Stomach smooth muscle (tissue), 2 donors: ENCODE data around the gene ZNF428.

Experiments
- H3K27ac ChIP-seq: one replicate; pipeline ENCODE4 v1.7.0; 2013; ENCODE audit warnings: mild to moderate bottlenecking, low read length, inconsistent platforms
- H3K27me3 ChIP-seq, 2 donors: one replicate each; pipeline ENCODE4 v1.7.0; 2013; ENCODE audit warnings: low read length in 2 of 2; ENCODE audit not compliant: insufficient read depth in 2 of 2, control insufficient read depth in 1 of 2
- H3K36me3 ChIP-seq, 2 donors: one replicate each; pipeline ENCODE4 v1.7.0; 2013; ENCODE audit warnings: low read length in 2 of 2; ENCODE audit not compliant: control insufficient read depth in 2 of 2, insufficient read depth in 2 of 2
- H3K4me1 ChIP-seq: one replicate; pipeline ENCODE4 v1.7.0; 2013; ENCODE audit warnings: low read length; ENCODE audit not compliant: control insufficient read depth, insufficient read depth
- H3K4me3 ChIP-seq, 2 donors: one replicate each; pipeline ENCODE4 v1.7.0; 2013; ENCODE audit warnings: low read length in 2 of 2
- H3K9ac ChIP-seq, 2 donors: one replicate each; pipeline ENCODE4 v1.7.0; 2013; ENCODE audit warnings: low read length in 2 of 2, mild to moderate bottlenecking in 1 of 2
- H3K9me3 ChIP-seq, 2 donors: one replicate each; pipeline ENCODE4 v1.7.0; 2013; ENCODE audit warnings: low read length in 2 of 2; ENCODE audit not compliant: control insufficient read depth in 2 of 2
- donor health status: healthy.
- donor health status: Pancreatic carcinoma.

The ZNF428 gene

GRCh38 chr19:43619262-43620060 is at the start of gene ZNF428:
Gene ZNF428, minus strand, starts transcription at chr19:43619629. Its CDS starts 5,325 bp downstream, at chr19:43614304.
- H3K27me3 ChIP-seq: no peaks in the 10 kb centered on the region

GRCh38 chr19:43668406-43669109 is 49.1 kb upstream of the ZNF428 start:
- Histone ChIP-seq H3K27me3 (no peaks in the 10 kb centered on the region), H3K4me3 (peak overlapping the region; percentile 70 to 80), H3K4me1 (peaks cover 19% of the 10 kb centered on the region), H3K36me3 (no peaks in the 10 kb centered on the region), H3K9me3 (no peaks in the 10 kb centered on the region), H3K9ac (peak overlapping the region; percentile 87 to 89), H3K27ac (peak overlapping the region; percentile 90)

More at GRCh38 chr19:43619262-43620060, at the start of gene ZNF428:
- peak within 1 kb of the TSS; percentile 79 to 96 for H3K4me3 ChIP-seq
- H3K9ac ChIP-seq: peak within 1 kb of the TSS; percentile 72 to 99
- H3K27ac ChIP-seq: peak within 1 kb of the TSS; percentile 90
- no peaks in the 10 kb centered on the region for H3K36me3 ChIP-seq
- no peaks in the 10 kb centered on the region for H3K9me3 ChIP-seq
- peaks cover 17% of the 10 kb centered on the region for H3K4me1 ChIP-seq

- Histone ChIP-seq H3K36me3 (no peaks in the 10 kb centered on the region), H3K9ac (peak overlapping the region; percentile 55 to 64), H3K4me1 (peaks cover 19% of the 10 kb centered on the region), H3K27me3 (no peaks in the 10 kb centered on the region), H3K9me3 (no peaks in the 10 kb centered on the region), H3K4me3 (peak overlapping the region; percentile 80 to 82), H3K27ac (peak overlapping the region; percentile 53)
These were observed 48.5 kb upstream of the ZNF428 start for GRCh38 chr19:43667876-43668405.

- peak overlapping the region; percentile 80 to 82 for H3K4me3 ChIP-seq
- H3K4me1 ChIP-seq: peaks cover 19% of the 10 kb centered on the region
- H3K36me3 ChIP-seq: no peaks in the 10 kb centered on the region
- H3K27ac ChIP-seq: peak overlapping the region; percentile 53
- no peaks in the 10 kb centered on the region for H3K9me3 ChIP-seq
- H3K9ac ChIP-seq: peak overlapping the region; percentile 55 to 64
- H3K27me3 ChIP-seq: no peaks in the 10 kb centered on the region
These were observed 47.9 kb upstream of the ZNF428 start for GRCh38 chr19:43667126-43667875.

- no peaks in the 10 kb centered on the region for H3K36me3 ChIP-seq
- H3K4me3 ChIP-seq: no peak overlapping the region
- no peak overlapping the region for H3K9ac ChIP-seq
- no peaks in the 10 kb centered on the region for H3K27me3 ChIP-seq
- no peaks in the 10 kb centered on the region for H3K9me3 ChIP-seq
- no peak overlapping the region for H3K27ac ChIP-seq
- peaks cover 12% of the 10 kb centered on the region for H3K4me1 ChIP-seq
These were observed 44.6 kb upstream of the ZNF428 start for GRCh38 chr19:43664018-43664417.

GRCh38 chr19:43662487-43662886 is 43.1 kb upstream of the ZNF428 start:
- Histone ChIP-seq H3K36me3 (no peaks in the 10 kb centered on the region), H3K27ac (no peak overlapping the region), H3K4me1 (peaks cover 6% of the 10 kb centered on the region), H3K27me3 (no peaks in the 10 kb centered on the region), H3K4me3 (no peak overlapping the region), H3K9ac (no peak overlapping the region), H3K9me3 (no peaks in the 10 kb centered on the region)

GRCh38 chr19:43660971-43661360 is 41.5 kb upstream of the ZNF428 start:
- Histone ChIP-seq H3K9ac (no peak overlapping the region), H3K4me1 (peaks cover 3% of the 10 kb centered on the region), H3K9me3 (no peaks in the 10 kb centered on the region), H3K27ac (no peak overlapping the region), H3K4me3 (no peak overlapping the region), H3K27me3 (no peaks in the 10 kb centered on the region), H3K36me3 (no peaks in the 10 kb centered on the region)

- no peaks in the 10 kb centered on the region for H3K27me3 ChIP-seq
- H3K36me3 ChIP-seq: peaks cover under 1 to 2% of the 10 kb centered on the region in 2 donors
- no peaks in the 10 kb centered on the region for H3K9me3 ChIP-seq
- H3K9ac ChIP-seq: no peak overlapping the region
- no peak overlapping the region for H3K27ac ChIP-seq
- no peak overlapping the region for H3K4me3 ChIP-seq
- H3K4me1 ChIP-seq: peaks cover 3% of the 10 kb centered on the region
These were observed 41.0 kb upstream of the ZNF428 start for GRCh38 chr19:43660301-43660970.

- Histone ChIP-seq H3K9ac (no peak overlapping the region), H3K4me3 (no peak overlapping the region), H3K4me1 (peaks cover 3% of the 10 kb centered on the region), H3K27ac (no peak overlapping the region), H3K27me3 (no peaks in the 10 kb centered on the region), H3K9me3 (no peaks in the 10 kb centered on the region), H3K36me3 (peaks cover 2 to 3% of the 10 kb centered on the region in 2 donors)
These were observed 39.1 kb upstream of the ZNF428 start for GRCh38 chr19:43658494-43658893.

GRCh38 chr19:43658001-43658400 is 38.6 kb upstream of the ZNF428 start:
- Histone ChIP-seq H3K36me3 (peaks cover 2 to 3% of the 10 kb centered on the region in 2 donors), H3K27me3 (no peaks in the 10 kb centered on the region), H3K27ac (no peak overlapping the region), H3K9ac (no peak overlapping the region), H3K4me1 (peaks cover 3% of the 10 kb centered on the region), H3K4me3 (no peak overlapping the region), H3K9me3 (no peaks in the 10 kb centered on the region)
